Endothelial cell of umbilical vein (primary cell): ENCODE data around the gene CA11. TPM values are rescaled to one million over a fixed set of nuclear protein-coding genes. Genes with fewer than 3 reads are reported as not detected.

ENCODE experiments used
- BruUV-seq: library from RNA; stranded (reverse); fragments of 400-500 nt; replicated peaks from 2 replicates; lab custom pipeline; 2021; lab: Mats Ljungman, UMichigan
- CTCF ChIA-PET: fragments of 300-600, 350-600 bp; sonication (Branson Sonifier 250); formaldehyde crosslinking; loops from one replicate; lab custom pipeline; 2021; ENCODE audit warnings: antibody characterized with exemption, inconsistent platforms; lab: Charles Lee
- POLR2A ChIA-PET: fragments of 300-600, 350-600 bp; sonication (Branson Sonifier 250); formaldehyde crosslinking; loops from one replicate; lab custom pipeline; 2021; ENCODE audit warnings: antibody characterized with exemption, inconsistent platforms; lab: Charles Lee
- DNase-seq: peaks from one replicate; pipeline ENCODE4 v3.0.0-alpha.2; 2011; ENCODE audit warnings: low read depth, low spot score
- FAIRE-seq: peaks from 2 replicates; lab custom pipeline; 2011; peaks lifted over from hg19 to GRCh38; lab: Jason Lieb, UNC
- H2AFZ ChIP-seq: 2 replicates; pipeline ENCODE4 v1.6.0; 2012; ENCODE audit warnings: low read depth, low read length, control low read depth, inconsistent platforms
- H3K27ac ChIP-seq: 2 replicates; pipeline ENCODE4 v1.5.1; 2011; ENCODE audit warnings: low read depth, mild to moderate bottlenecking, control low read depth, low read length, moderate library complexity; ENCODE audit not compliant: insufficient read depth
- H3K27me3 ChIP-seq, 2 experiments: 2 replicates each; pipeline versions ENCODE4 v1.6.0 to v1.6.1; 2011; ENCODE audit warnings: low read length in 2 of 2, mixed read lengths in 1 of 2; ENCODE audit not compliant: control insufficient read depth in 2 of 2, insufficient read depth in 2 of 2
- H3K36me3 ChIP-seq, 2 experiments: 2 replicates in 1 of 2; 3 replicates in 1 of 2; pipeline ENCODE4 v1.5.1; 2011; ENCODE audit warnings: low read length in 2 of 2, mild to moderate bottlenecking in 1 of 2, moderate library complexity in 1 of 2; ENCODE audit not compliant: control insufficient read depth in 2 of 2, insufficient read depth in 2 of 2; ENCODE audit errors: extremely low read depth in 1 of 2
- H3K4me1 ChIP-seq: 3 replicates; pipeline ENCODE4 v1.5.1; 2011; ENCODE audit warnings: mild to moderate bottlenecking, low read length; ENCODE audit not compliant: control insufficient read depth, insufficient read depth; ENCODE audit errors: extremely low read depth
- H3K4me2 ChIP-seq: 2 replicates; pipeline ENCODE4 v1.6.1; 2011; ENCODE audit warnings: low read length, control low read depth, mixed read lengths; ENCODE audit not compliant: insufficient read depth
- H3K4me3 ChIP-seq, 3 experiments: fragments of 200-600 bp in 1 of 3; sonication (generic), shearing (Covaris generic) in 1 of 3; replicated peaks in 1 of 3; 2 replicates each; pipeline ENCODE4 v1.5.1; 2011 to 2016; ENCODE audit warnings: control low read depth in 3 of 3, low read length in 3 of 3, mild to moderate bottlenecking in 2 of 3, inconsistent platforms in 1 of 3, low read depth in 1 of 3, moderate library complexity in 1 of 3; ENCODE audit not compliant: insufficient read depth in 1 of 3
- H3K79me2 ChIP-seq: 2 replicates; pipeline ENCODE4 v1.6.0; 2012; ENCODE audit warnings: low read length, inconsistent platforms; ENCODE audit not compliant: control insufficient read depth, insufficient read depth
- H3K9ac ChIP-seq: replicated peaks from 2 replicates; pipeline ENCODE3; 2011; ENCODE audit warnings: low read length, control low read depth; ENCODE audit not compliant: insufficient read depth; ENCODE audit errors: extremely low read depth
- H3K9me1 ChIP-seq: replicated peaks from 3 replicates; pipeline ENCODE4 v1.6.0; 2011; ENCODE audit warnings: mild to moderate bottlenecking, low read length; ENCODE audit not compliant: control insufficient read depth, insufficient read depth; ENCODE audit errors: extremely low read depth
- H3K9me3 ChIP-seq: replicated peaks from 2 replicates; pipeline ENCODE4 v1.5.1; 2012; ENCODE audit warnings: low read length, inconsistent platforms; ENCODE audit not compliant: control insufficient read depth, insufficient read depth
- H4K20me1 ChIP-seq: replicated peaks from 2 replicates; pipeline ENCODE3; 2011; ENCODE audit warnings: mild to moderate bottlenecking, low read length; ENCODE audit not compliant: control insufficient read depth, insufficient read depth; ENCODE audit errors: extremely low read depth
- EZH2 ChIP-seq: IDR thresholded peaks from 2 replicates; pipeline ENCODE4 v1.6.1; 2012; ENCODE audit warnings: borderline replicate concordance, low read depth, mild to moderate bottlenecking, moderate library complexity, low read length, inconsistent platforms; ENCODE audit not compliant: severe bottlenecking
- FOS ChIP-seq: IDR thresholded peaks from 2 replicates; pipeline ENCODE4 v1.6.1; 2011; ENCODE audit warnings: mild to moderate bottlenecking, low read length, moderate library complexity, borderline replicate concordance; ENCODE audit not compliant: insufficient read depth
- GATA2 ChIP-seq: IDR thresholded peaks from 2 replicates; pipeline ENCODE4 v1.7.0; 2011; ENCODE audit warnings: low read depth, mild to moderate bottlenecking, moderate library complexity, mixed read lengths, low read length; ENCODE audit not compliant: insufficient read length, insufficient read depth
- JUN ChIP-seq: IDR thresholded peaks from 2 replicates; pipeline ENCODE4 v1.6.1; 2011; ENCODE audit warnings: borderline replicate concordance, low read depth; ENCODE audit not compliant: insufficient read length, insufficient read depth
- MYC ChIP-seq: IDR thresholded peaks from one replicate; pipeline ENCODE4 v1.6.1; 2011; ENCODE audit warnings: mild to moderate bottlenecking, low read depth, low read length
- POLR2A ChIP-seq: IDR thresholded peaks from 2 replicates; pipeline ENCODE4 v1.6.1; 2012; ENCODE audit warnings: low read depth, mild to moderate bottlenecking, control low read depth, low read length
- POLR2AphosphoS5 ChIP-seq: IDR thresholded peaks from 2 replicates; pipeline ENCODE4 v1.6.1; 2012; ENCODE audit warnings: low read depth, mild to moderate bottlenecking, control low read depth, low read length, moderate library complexity; ENCODE audit not compliant: insufficient read depth
- dilution Hi-C: fragments of 300-500 bp; cut with MboI; formaldehyde crosslinking; loops from one replicate; pipeline ENCODE4 v1.15.0; 2019; ENCODE audit warnings: low sequenced_read_pairs; ENCODE audit not compliant: extremely low pct_ligation_motif_present
- intact Hi-C: fragments of 100-400 bp; cut with micrococcal nuclease; formaldehyde crosslinking; loops from one replicate; pipeline ENCODE4 v1.10.0; 2022
- polyA plus RNA-seq, 4 experiments: library from polyadenylated mRNA; depleted of rRNA in 3 of 4; stranded (reverse) in 3 of 4; unstranded in 1 of 4; fragments of >200 nt; gene quantifications; 2 replicates each; pipeline versions ENCODE4 v1.2.1 to v1.2.3, GENCODE V29; 2011 to 2012; ENCODE audit warnings: missing spikeins in 1 of 4
- total RNA-seq: library from RNA; stranded (reverse); gene quantifications from 2 replicates; pipeline ENCODE4 v1.2.3, GENCODE V29; 2021
- TF ChIP-seq, protein P1 (sequence below): IDR thresholded peaks from 2 replicates; pipeline ENCODE4 v1.6.1; 2011; ENCODE audit not compliant: insufficient read depth, insufficient read length
- TF ChIP-seq, protein P2 (sequence below), 2 donors: IDR thresholded peaks; 1 replicate in 1 of 2; 2 replicates in 1 of 2; pipeline ENCODE4 v1.5.1; 2011; ENCODE audit warnings: low read length in 2 of 2, mild to moderate bottlenecking in 2 of 2, moderate library complexity in 2 of 2, control low read depth in 1 of 2, inconsistent platforms in 1 of 2, low read depth in 1 of 2; ENCODE audit not compliant: insufficient read depth in 1 of 2; ENCODE audit errors: extremely low read depth in 1 of 2

Gene CA11
- total and polyA plus RNA-seq, 2 donors (not counting 3 experiments of a cell fraction or from before 2014, with no cell fraction given): 2.8 to 4.7 TPM

DNA sequence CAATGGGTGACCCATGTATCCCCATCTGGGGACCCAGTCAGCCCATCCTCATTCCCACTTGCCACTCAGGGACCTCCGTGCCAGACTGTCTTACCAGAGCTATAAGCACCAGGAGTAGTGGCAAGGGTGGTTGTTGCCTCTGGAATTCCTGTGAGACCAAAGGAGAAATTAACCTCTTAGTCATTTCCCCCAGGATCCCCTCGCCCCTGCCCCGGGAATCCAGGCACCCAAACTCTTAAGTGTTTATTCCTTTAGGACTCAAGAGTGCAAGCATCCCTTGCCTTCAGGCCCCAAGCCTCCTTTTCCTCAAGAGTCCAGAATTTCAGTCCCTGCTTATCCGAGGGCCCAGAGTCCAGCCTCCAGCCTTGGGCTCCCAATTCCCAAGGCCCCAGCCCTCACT is 17.7 kb upstream of the CA11 start:
- no peaks in the 10 kb centered on the region for H3K79me2 ChIP-seq
- H3K4me2 ChIP-seq: no peak overlapping the region
- no peaks in the 10 kb centered on the region for H3K36me3 ChIP-seq
- CTCF ChIA-PET: no interaction called here
- FAIRE-seq (no peak), DNase-seq (no peak)
- H4K20me1 ChIP-seq: no peaks in the 10 kb centered on the region
- H2AFZ ChIP-seq: no peak overlapping the region
- intact Hi-C loops: no loop called here
- H3K9me1 ChIP-seq: no peaks in the 10 kb centered on the region
- H3K27me3 ChIP-seq: no peaks in the 10 kb centered on the region
- no peak overlapping the region for H3K9ac ChIP-seq
- no peaks in the 10 kb centered on the region for H3K4me1 ChIP-seq
- TF ChIP-seq FOS: no peak
- TF ChIP-seq EZH2: no peak
- no peak for TF ChIP-seq GATA2
- no peak for TF ChIP-seq MYC
- TF ChIP-seq POLR2A: no peak
- TF ChIP-seq, protein P1, sequence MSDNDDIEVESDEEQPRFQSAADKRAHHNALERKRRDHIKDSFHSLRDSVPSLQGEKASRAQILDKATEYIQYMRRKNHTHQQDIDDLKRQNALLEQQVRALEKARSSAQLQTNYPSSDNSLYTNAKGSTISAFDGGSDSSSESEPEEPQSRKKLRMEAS: no peak
- TF ChIP-seq, protein P2, sequence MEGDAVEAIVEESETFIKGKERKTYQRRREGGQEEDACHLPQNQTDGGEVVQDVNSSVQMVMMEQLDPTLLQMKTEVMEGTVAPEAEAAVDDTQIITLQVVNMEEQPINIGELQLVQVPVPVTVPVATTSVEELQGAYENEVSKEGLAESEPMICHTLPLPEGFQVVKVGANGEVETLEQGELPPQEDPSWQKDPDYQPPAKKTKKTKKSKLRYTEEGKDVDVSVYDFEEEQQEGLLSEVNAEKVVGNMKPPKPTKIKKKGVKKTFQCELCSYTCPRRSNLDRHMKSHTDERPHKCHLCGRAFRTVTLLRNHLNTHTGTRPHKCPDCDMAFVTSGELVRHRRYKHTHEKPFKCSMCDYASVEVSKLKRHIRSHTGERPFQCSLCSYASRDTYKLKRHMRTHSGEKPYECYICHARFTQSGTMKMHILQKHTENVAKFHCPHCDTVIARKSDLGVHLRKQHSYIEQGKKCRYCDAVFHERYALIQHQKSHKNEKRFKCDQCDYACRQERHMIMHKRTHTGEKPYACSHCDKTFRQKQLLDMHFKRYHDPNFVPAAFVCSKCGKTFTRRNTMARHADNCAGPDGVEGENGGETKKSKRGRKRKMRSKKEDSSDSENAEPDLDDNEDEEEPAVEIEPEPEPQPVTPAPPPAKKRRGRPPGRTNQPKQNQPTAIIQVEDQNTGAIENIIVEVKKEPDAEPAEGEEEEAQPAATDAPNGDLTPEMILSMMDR (IDR thresholded peaks at IDR 0.05; ENCODE audit: extremely low read depth in 1 of 2, insufficient read depth in 1 of 2, low read depth in 1 of 2, low read length in 2 of 2): no peak
- no peak for TF ChIP-seq POLR2AphosphoS5
- no peak for TF ChIP-seq JUN
- POLR2A ChIA-PET: interaction anchor here (0.5 kb wide), 1 partner anchor 20 kb away, joined by 3 read pairs; no protein-coding TSS in a partner anchor
- H3K9me3 ChIP-seq: no peaks in the 10 kb centered on the region
- dilution Hi-C loops: no loop called here
- H3K4me3 ChIP-seq: no peak overlapping the region
- no TSS peak for BruUV-seq
- no peak overlapping the region for H3K27ac ChIP-seq
